C4-2B (cell line): ENCODE measurements around the gene ANAPC5.

Experiments used
- ZFX ChIP-seq: fragments of 450-650 bp; IDR thresholded peaks from 2 replicates; pipeline ENCODE4 v1.6.1; 2017
- TF ChIP-seq, protein P1 (sequence below): fragments of 450-650 bp; conservative IDR thresholded peaks from 2 replicates; pipeline ENCODE4 v1.5.1; 2017; ENCODE audit warnings: mild to moderate bottlenecking

DNA sequence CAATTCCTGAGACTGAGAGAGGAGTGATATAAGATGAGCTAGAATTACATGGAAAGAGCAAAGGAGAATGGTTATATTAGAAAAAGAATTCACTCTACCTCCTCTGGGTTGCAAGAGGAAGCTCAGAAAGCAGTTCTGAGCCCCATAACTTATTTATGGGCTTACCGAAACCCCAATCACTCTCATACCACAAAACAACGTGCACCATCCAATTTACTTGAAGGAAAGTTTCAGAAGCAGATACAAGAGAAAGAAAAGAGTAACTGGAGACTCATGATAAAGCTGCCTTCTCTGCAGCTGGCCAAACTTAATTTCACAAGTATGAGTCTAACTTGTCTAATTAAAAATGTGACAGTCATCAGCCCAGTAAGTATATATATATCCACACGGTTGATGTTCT is 28.3 kb downstream of the ANAPC5 start:
- TF ChIP-seq, protein P1, sequence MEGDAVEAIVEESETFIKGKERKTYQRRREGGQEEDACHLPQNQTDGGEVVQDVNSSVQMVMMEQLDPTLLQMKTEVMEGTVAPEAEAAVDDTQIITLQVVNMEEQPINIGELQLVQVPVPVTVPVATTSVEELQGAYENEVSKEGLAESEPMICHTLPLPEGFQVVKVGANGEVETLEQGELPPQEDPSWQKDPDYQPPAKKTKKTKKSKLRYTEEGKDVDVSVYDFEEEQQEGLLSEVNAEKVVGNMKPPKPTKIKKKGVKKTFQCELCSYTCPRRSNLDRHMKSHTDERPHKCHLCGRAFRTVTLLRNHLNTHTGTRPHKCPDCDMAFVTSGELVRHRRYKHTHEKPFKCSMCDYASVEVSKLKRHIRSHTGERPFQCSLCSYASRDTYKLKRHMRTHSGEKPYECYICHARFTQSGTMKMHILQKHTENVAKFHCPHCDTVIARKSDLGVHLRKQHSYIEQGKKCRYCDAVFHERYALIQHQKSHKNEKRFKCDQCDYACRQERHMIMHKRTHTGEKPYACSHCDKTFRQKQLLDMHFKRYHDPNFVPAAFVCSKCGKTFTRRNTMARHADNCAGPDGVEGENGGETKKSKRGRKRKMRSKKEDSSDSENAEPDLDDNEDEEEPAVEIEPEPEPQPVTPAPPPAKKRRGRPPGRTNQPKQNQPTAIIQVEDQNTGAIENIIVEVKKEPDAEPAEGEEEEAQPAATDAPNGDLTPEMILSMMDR, result no peak
- TF ChIP-seq ZFX, result no peak
